NCI-H510A treated with DMSO at 0.1 percent for 48 hours (cell line): ENCODE measurements around the gene NOTUM.

Experiments
- DNase-seq: peaks from one replicate; lab custom pipeline; 2025; lab: John Stamatoyannopoulos, UW

NOTUM gene

GRCh38 chr17:81977211-81977808 is 16.3 kb upstream of the NOTUM start, which contains the start of gene ASPSCR1:
Gene ASPSCR1 (plus strand): TSS chr17:81977629. CDS start chr17:81977647, 18 bp downstream.
- DNase-seq: peak; percentile 76

- peak; percentile 81 for DNase-seq
Observed at GRCh38 chr17:81976332-81977210, 15.6 kb upstream of the NOTUM start.

- no peak for DNase-seq
Observed at GRCh38 chr17:81973432-81973831, 12.4 kb upstream of the NOTUM start.

GRCh38 chr17:81968850-81969812 is 8.1 kb upstream of the NOTUM start:
- DNase-seq: no peak

GRCh38 chr17:81968396-81968745 is 7.4 kb upstream of the NOTUM start:
- no peak for DNase-seq

GRCh38 chr17:81967533-81968395 is 6.8 kb upstream of the NOTUM start:
- DNase-seq: peak; percentile 91

GRCh38 chr17:81967244-81967532 is 6.2 kb upstream of the NOTUM start:
- no peak for DNase-seq

GRCh38 chr17:81966343-81967243 is 5.6 kb upstream of the NOTUM start:
- peak; percentile 72 for DNase-seq

GRCh38 chr17:81964081-81964849 is 3.3 kb upstream of the NOTUM start:
- no peak for DNase-seq

- no peak for DNase-seq
Observed at GRCh38 chr17:81962499-81963441, 1.8 kb upstream of the NOTUM start.

GRCh38 chr17:81961521-81962498 is 823 bp upstream of the NOTUM start:
- no peak for DNase-seq

- DNase-seq: no peak
Observed at GRCh38 chr17:81960130-81960958, 643 bp downstream of the NOTUM start.

GRCh38 chr17:81959362-81960129 is 1.4 kb downstream of the NOTUM start:
- DNase-seq: peak; percentile 25

- no peak for DNase-seq
Observed at GRCh38 chr17:81958633-81959342, 2.2 kb downstream of the NOTUM start.
